Measurements from ENCODE around the gene IP6K3.

IP6K3 gene

GRCh38 chr6:33776186-33776585 lies 29.5 kb upstream of the IP6K3 start:
- TF ChIP-seq POLR2AphosphoS5 (IDR thresholded peaks at IDR 0.05; ENCODE audit: low read depth) (no peak), GABPA (IDR thresholded peaks at IDR 0.05; ENCODE audit: low read depth) (no peak), CTCF (IDR thresholded peaks at IDR 0.05; ENCODE audit: insufficient read depth, low read length) (no peak), REST (IDR thresholded peaks at IDR 0.05; ENCODE audit: insufficient replicate concordance, low read depth) (no peak)
- DNase-seq (ENCODE audit: low read depth in 1 of 2, low spot score in 1 of 2), result no peak
- no peak overlapping the region for H3K4me3 ChIP-seq (replicated peaks; ENCODE audit: insufficient read depth, low read length)
- H3K27me3 ChIP-seq (ENCODE audit: insufficient read depth, poor library complexity, severe bottlenecking), result no peaks in the 10 kb centered on the region
- H3K27ac ChIP-seq (replicated peaks), result no peak overlapping the region

GRCh38 chr6:33774774-33775173 lies 28.1 kb upstream of the IP6K3 start:
- no peak overlapping the region for H3K27ac ChIP-seq (replicated peaks)
- DNase-seq (ENCODE audit: low read depth in 1 of 2, low spot score in 1 of 2), result no peak
- TF ChIP-seq GABPA (IDR thresholded peaks at IDR 0.05; ENCODE audit: low read depth) (no peak), SPI1 (IDR thresholded peaks at IDR 0.05; ENCODE audit: borderline replicate concordance, low read depth) (no peak), POLR2AphosphoS5 (IDR thresholded peaks at IDR 0.05; ENCODE audit: low read depth) (no peak), REST (IDR thresholded peaks at IDR 0.05; ENCODE audit: insufficient replicate concordance, low read depth) (no peak), CTCF (IDR thresholded peaks at IDR 0.05; ENCODE audit: insufficient read depth, low read length) (no peak)
- H3K27me3 ChIP-seq (ENCODE audit: insufficient read depth, poor library complexity, severe bottlenecking), result peaks cover 3% of the 10 kb centered on the region
- no peak overlapping the region for H3K4me3 ChIP-seq (replicated peaks; ENCODE audit: insufficient read depth, low read length)

GRCh38 chr6:33772902-33773472 lies 26.3 kb upstream of the IP6K3 start:
- peaks cover 5% of the 10 kb centered on the region for H3K27me3 ChIP-seq (ENCODE audit: insufficient read depth, poor library complexity, severe bottlenecking)
- DNase-seq (ENCODE audit: low read depth in 1 of 2, low spot score in 1 of 2), result no peak
- TF ChIP-seq GABPA (IDR thresholded peaks at IDR 0.05; ENCODE audit: low read depth), result no peak
- no peak for TF ChIP-seq CTCF (IDR thresholded peaks at IDR 0.05; ENCODE audit: insufficient read depth, low read length)
- no peak for TF ChIP-seq REST (IDR thresholded peaks at IDR 0.05; ENCODE audit: insufficient replicate concordance, low read depth)
- TF ChIP-seq POLR2AphosphoS5 (IDR thresholded peaks at IDR 0.05; ENCODE audit: low read depth), result no peak
- TF ChIP-seq SPI1 (IDR thresholded peaks at IDR 0.05; ENCODE audit: borderline replicate concordance, low read depth), result no peak
- no peak overlapping the region for H3K4me3 ChIP-seq (replicated peaks; ENCODE audit: insufficient read depth, low read length)
- no peak overlapping the region for H3K27ac ChIP-seq (replicated peaks)

All from HL-60 (cell line).